ENCODE results near the gene SH2D3C.

Gene SH2D3C

GRCh38 chr9:127814619-127815511, 36.4 kb upstream of the SH2D3C start:
- H3K27me3 ChIP-seq (replicated peaks; ENCODE audit: insufficient read depth, low read length) = no peaks in the 10 kb centered on the region
- H3K9me2 ChIP-seq (replicated peaks; ENCODE audit: insufficient read depth, low read length) = no peaks in the 10 kb centered on the region
- H3K4me1 ChIP-seq (ENCODE audit: low read length) = no peaks in the 10 kb centered on the region
- no peak overlapping the region for H3K4me2 ChIP-seq (ENCODE audit: low read depth, low read length)
- no peaks in the 10 kb centered on the region for H3K9me3 ChIP-seq (replicated peaks; ENCODE audit: insufficient read depth, low read length)
- no peaks in the 10 kb centered on the region for H3K79me2 ChIP-seq (ENCODE audit: low read length)
- H3K4me3 ChIP-seq (ENCODE audit: low read length) = no peak overlapping the region
- no peak overlapping the region for H2AFZ ChIP-seq (ENCODE audit: low read length)
- H4K20me1 ChIP-seq (ENCODE audit: insufficient read depth, low read length) = no peaks in the 10 kb centered on the region
- DNase-seq = no peak
- no peaks in the 10 kb centered on the region; the same call in 1 of the 2 replicates for H3K36me3 ChIP-seq (replicated peaks; ENCODE audit: insufficient read depth, low read length)
- TF ChIP-seq EZH2 (optimal IDR thresholded peaks at IDR 0.05; ENCODE audit: low read depth, low read length) (no peak), CTCF (IDR thresholded peaks at IDR 0.05; ENCODE audit: low read length) (no peak), EZH2phosphoT487 (IDR thresholded peaks at IDR 0.05; ENCODE audit: low read length) (no peak)
- H3K9ac ChIP-seq (ENCODE audit: low read length) = no peak overlapping the region
- no peak overlapping the region for H3K27ac ChIP-seq (ENCODE audit: low read length)
- H3F3A ChIP-seq (ENCODE audit: insufficient read depth, low read length) = no peaks in the 10 kb centered on the region

- no peaks in the 10 kb centered on the region for H4K20me1 ChIP-seq (ENCODE audit: insufficient read depth, low read length)
- no peak for DNase-seq
- H3K9me3 ChIP-seq (replicated peaks; ENCODE audit: insufficient read depth, low read length) = no peaks in the 10 kb centered on the region
- H3K4me1 ChIP-seq (ENCODE audit: low read length) = no peaks in the 10 kb centered on the region
- H3K4me3 ChIP-seq (ENCODE audit: low read length) = no peak overlapping the region
- H3K9me2 ChIP-seq (replicated peaks; ENCODE audit: insufficient read depth, low read length) = no peaks in the 10 kb centered on the region
- no peaks in the 10 kb centered on the region; the same call in 1 of the 2 replicates for H3K36me3 ChIP-seq (replicated peaks; ENCODE audit: insufficient read depth, low read length)
- no peak for TF ChIP-seq CTCF (IDR thresholded peaks at IDR 0.05; ENCODE audit: low read length)
- TF ChIP-seq EZH2phosphoT487 (IDR thresholded peaks at IDR 0.05; ENCODE audit: low read length) = no peak
- no peak for TF ChIP-seq EZH2 (optimal IDR thresholded peaks at IDR 0.05; ENCODE audit: low read depth, low read length)
- no peak overlapping the region for H3K27ac ChIP-seq (ENCODE audit: low read length)
- no peaks in the 10 kb centered on the region for H3F3A ChIP-seq (ENCODE audit: insufficient read depth, low read length)
- H3K4me2 ChIP-seq (ENCODE audit: low read depth, low read length) = no peak overlapping the region
- H3K79me2 ChIP-seq (ENCODE audit: low read length) = no peaks in the 10 kb centered on the region
- no peak overlapping the region for H2AFZ ChIP-seq (ENCODE audit: low read length)
- no peak overlapping the region for H3K9ac ChIP-seq (ENCODE audit: low read length)
- H3K27me3 ChIP-seq (replicated peaks; ENCODE audit: insufficient read depth, low read length) = no peaks in the 10 kb centered on the region
Measured at GRCh38 chr9:127813686-127814226, 35.3 kb upstream of the SH2D3C start.

GRCh38 chr9:127812936-127813675, 34.6 kb upstream of the SH2D3C start:
- H3K9me2 ChIP-seq (replicated peaks; ENCODE audit: insufficient read depth, low read length) = no peaks in the 10 kb centered on the region
- no peak overlapping the region for H3K27ac ChIP-seq (ENCODE audit: low read length)
- H2AFZ ChIP-seq (ENCODE audit: low read length) = no peak overlapping the region
- no peak overlapping the region for H3K4me2 ChIP-seq (ENCODE audit: low read depth, low read length)
- no peak overlapping the region for H3K4me3 ChIP-seq (ENCODE audit: low read length)
- H3K9me3 ChIP-seq (replicated peaks; ENCODE audit: insufficient read depth, low read length) = no peaks in the 10 kb centered on the region
- no peaks in the 10 kb centered on the region for H3K27me3 ChIP-seq (replicated peaks; ENCODE audit: insufficient read depth, low read length)
- H3K9ac ChIP-seq (ENCODE audit: low read length) = no peak overlapping the region
- no peaks in the 10 kb centered on the region; the same call in 1 of the 2 replicates for H3K36me3 ChIP-seq (replicated peaks; ENCODE audit: insufficient read depth, low read length)
- TF ChIP-seq CTCF (IDR thresholded peaks at IDR 0.05; ENCODE audit: low read length) = no peak
- no peak for TF ChIP-seq EZH2 (optimal IDR thresholded peaks at IDR 0.05; ENCODE audit: low read depth, low read length)
- TF ChIP-seq EZH2phosphoT487 (IDR thresholded peaks at IDR 0.05; ENCODE audit: low read length) = no peak
- no peaks in the 10 kb centered on the region for H3K4me1 ChIP-seq (ENCODE audit: low read length)
- H4K20me1 ChIP-seq (ENCODE audit: insufficient read depth, low read length) = no peaks in the 10 kb centered on the region
- no peaks in the 10 kb centered on the region for H3F3A ChIP-seq (ENCODE audit: insufficient read depth, low read length)
- no peak for DNase-seq
- no peaks in the 10 kb centered on the region for H3K79me2 ChIP-seq (ENCODE audit: low read length)
